Cerebellar nuclear complex (tissue), 1 donor: ENCODE data around the gene TMTC1.
"Not testable (repeated sequence)": the region's sequence is repeated elsewhere in the genome, so short reads cannot be mapped to it uniquely, and the experiment has no call there.

Experiments used
- DNase-seq, 2 experiments: peaks; one replicate each; lab custom pipeline; 2025; lab: John Stamatoyannopoulos, UW

The TMTC1 gene

DNA sequence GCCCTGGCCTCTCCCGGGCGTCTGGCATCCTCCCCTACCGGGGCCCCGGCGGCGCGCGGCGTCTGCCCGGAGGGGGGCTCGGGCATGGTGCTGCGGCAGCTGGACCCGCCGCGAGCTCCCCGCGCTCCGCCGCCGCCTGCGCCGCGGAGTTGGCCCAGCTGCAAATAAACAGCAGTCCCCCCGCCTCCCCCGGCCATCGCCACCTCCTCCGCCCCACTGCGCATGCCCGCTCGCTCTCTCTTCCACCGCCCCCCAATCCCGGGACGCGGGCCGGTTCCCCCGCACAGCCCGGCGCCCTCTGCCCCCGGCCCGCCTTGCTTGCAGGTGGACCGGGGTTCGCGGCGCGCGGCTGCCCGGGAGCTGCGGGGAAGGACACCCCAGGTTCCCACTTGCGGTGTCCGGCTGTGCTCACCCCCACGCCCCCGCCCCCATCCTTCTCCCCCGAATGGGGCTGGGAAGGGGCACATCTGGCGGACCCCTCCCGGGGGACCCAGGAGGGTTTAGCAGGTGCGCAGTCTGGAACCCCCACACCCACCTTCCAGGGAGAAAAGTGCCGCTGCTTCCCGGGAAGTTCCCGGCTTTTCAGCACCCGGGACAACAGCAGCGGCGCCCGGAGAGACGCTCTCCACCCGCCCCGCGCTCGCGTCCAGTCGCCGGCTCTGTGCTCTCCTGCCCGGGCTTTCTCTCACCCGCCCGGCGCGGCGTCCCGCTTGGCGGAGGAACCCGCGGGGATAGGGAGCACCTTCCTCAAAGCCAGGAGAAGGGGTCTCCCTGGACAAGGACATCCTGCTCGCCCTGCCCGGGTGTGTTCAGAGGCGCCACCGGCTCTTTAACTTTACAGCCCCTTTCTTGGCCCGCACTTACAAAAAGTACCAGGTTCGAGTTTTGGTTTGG lies at the start of gene TMTC1:
Gene TMTC1, minus strand, starts transcription at position 170 of the 894 bp plus-strand sequence. CDS start 191 bp downstream, outside the sequence.
- DNase-seq: no peak

DNA sequence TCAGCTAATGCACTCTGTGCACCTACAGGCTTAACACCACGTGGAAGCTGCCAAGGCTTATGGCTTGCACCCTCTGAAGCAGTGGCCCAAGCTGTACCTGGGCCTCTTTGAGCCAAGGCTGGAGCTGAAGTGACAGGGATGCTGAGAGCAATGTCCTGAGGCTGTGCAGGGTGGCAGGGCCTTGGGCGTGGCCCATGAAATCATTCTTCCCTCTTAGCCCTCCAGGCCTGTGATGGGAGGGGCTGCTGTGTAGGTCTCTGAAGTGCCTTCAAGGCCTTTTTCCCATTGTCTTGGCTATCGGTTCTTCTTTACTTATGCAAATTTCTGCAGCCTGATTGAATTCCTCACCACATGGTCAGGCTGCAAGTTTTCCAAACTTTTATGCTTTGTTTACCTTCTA lies 47.4 kb upstream of the TMTC1 start:
- no peak for DNase-seq

DNA sequence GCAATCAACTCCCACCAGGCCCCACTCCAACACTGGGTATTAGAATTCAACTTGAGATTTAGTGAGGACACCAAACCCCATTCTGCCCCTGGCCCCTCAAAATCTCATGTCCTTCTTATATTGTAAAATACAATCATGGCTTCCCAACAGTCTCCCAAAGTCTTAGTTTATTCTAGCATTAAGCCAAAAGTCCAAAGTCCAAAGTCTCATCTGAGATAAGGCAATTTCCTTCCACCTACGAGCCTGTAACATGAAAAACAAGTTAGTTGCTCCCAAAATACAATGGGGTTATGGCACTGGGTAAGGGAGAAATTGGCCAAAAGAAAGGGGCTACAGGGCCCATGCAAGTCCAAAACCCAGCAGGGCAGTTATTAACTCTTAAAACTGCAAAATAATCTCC lies 46.6 kb upstream of the TMTC1 start:
- no peak for DNase-seq

DNA sequence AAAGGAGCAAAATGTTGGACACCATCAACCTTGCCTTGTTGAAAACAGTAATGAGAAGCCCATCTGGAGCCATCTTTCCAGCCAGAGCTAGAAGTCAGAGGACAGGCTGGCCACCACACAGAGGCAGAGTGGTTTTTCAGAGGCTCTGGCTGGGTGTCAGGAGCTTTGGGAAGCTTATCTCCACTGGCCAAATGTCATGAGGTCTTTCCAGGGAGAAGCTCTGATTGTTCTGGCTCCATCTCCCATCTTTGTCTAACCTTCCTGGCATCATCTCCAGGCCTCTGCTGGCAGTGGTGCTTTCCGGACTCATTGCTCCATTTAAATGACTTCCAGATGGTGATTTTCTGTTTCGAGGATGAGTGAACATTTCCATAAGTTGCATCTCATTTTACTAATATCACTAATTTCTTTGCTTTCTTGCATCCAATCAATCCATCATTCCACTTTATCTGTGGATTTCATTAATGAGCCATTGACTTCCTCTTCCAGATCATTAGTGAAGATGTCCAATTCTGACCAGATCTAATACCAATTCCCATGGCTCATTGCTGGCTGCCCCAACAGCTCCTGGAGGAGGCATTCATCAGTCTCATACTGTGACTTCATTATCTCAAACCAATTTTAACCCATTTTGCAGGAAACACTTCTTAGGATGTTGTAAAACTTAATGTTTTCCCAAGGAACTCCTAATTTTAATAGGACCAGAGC lies 35.3 kb upstream of the TMTC1 start:
- DNase-seq: no peak

- no peak for DNase-seq
These were observed 33.4 kb upstream of the TMTC1 start for GRCh38 chr12:29816874-29817725.

DNA sequence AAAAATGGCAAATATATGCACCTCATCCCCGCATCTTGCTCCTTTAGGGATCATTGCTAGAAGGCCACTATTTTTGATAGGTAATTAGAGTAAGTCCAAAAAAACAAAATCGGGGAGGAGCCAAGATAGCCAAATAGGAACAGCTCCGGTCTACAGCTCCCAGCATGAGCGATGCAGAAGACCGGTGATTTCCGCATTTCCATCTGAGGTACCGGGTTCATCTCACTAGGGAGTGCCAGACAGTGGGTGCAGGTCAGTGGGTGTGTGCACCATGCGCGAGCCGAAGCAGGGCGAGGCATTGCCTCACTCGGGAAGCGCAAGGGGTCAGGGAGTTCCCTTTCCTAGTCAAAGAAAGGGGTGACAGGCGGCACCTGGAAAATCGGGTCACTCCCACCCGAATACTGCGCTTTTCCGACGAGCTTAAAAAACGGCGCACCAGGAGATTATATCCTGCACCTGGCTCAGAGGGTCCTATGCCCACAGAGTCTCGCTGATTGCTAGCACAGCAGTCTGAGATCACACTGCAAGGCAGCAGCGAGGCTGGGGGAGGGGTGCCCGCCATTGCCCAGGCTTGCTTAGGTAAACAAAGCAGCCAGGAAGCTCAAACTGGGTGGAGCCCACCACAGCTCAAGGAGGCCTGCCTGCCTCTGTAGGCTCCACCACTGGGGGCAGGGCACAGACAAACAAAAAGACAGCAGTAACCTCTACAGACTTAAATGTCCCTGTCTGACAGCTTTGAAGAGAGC lies 26.0 kb upstream of the TMTC1 start:
- DNase-seq: not testable (repeated sequence)

DNA sequence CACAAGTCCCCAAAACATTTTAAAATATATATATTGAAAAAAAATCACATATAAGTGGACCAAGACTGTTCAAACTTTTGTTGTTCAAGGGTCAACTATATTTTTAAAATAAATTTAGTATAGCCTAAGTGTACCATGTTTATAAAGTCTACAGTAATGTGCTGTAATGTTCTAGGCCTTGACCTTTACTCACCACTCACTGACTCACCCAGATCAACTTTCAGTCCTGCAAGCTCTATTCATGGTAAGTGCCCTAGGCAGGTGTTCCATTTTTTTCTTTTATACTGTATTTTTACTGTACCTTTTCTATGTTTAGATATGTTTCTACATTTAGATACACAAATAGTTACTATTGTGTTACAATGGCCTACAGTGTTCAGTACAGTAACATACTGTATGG lies 23.4 kb upstream of the TMTC1 start:
- no peak for DNase-seq

DNA sequence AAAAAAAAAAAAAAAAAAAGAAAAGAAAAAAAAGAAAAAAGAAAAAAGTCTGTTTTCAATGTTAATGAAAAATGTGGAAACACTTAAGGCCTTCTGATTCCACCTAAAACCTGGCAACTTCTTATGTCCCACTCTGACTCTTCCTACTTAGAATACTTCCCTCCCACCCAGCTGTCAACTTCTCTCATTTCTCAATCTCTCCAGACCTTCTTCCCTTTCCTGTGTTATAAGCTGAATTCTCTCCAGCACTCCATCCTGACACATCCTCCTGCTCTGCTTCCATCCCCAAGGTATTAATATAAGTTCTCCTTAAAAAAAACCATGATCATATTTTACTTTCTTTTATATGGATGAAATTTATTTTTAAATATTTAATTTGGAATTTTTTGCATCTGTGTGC lies 20.3 kb upstream of the TMTC1 start:
- DNase-seq: no peak

DNA sequence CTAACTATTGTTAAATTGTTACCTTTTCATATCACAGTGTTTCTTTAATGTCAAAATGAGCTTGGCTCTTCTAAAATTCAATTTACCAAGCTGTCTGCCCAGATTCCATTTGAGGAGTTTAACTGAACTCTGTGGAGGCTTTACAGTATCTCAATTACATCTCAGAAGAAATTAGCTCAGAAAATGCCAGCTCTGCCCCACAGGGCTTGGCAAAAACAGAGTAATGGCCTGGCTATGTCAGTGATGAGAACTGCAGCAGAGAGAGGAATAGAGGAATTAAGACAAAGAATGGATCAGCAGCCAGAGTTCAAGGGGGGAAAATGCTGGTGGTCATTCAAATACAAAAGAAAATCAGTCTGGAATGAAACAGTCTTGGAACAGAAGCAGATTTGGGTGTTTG lies 15.8 kb upstream of the TMTC1 start:
- no peak for DNase-seq

GRCh38 chr12:29797565-29798355 lies 14.0 kb upstream of the TMTC1 start:
- no peak for DNase-seq

DNA sequence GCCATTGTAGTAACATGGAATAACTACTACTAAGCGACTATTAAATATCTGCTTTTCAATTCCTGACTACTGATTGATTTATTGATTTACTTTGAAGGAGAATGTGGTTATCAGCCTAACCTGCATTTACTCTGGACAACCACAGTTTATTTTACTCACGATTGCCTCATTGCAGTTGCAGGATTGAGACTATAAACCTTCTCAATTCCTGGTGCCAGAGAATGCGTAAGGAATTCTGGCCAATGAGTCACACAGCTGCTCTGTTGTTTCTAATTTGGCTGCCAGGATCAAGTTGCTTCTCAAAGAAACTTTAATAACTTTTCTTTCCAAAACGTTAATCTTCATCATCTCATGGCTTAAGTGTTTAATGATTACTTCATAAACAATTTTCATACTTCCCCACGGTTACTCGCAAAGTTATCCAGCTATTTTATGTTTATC lies 13.1 kb upstream of the TMTC1 start:
- DNase-seq: no peak

DNA sequence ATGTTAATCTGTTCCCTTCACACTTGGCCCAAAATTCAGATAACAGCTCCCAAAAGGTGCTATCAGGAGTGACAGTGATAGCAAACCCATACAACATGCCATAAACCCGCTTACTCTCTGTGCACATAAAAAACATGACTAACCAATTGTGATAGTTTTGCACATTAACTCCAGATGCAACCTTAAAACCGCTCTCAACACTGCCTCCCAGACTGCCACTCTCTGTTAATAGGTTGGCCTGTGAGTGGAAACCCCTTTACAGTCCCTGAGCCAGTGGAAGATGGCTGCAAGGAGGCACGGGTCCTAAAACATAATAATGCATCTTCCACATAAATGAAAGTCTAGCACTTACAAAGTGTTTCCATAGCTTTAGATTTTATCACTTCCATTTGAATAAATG lies 12.0 kb upstream of the TMTC1 start:
- DNase-seq: no peak

DNA sequence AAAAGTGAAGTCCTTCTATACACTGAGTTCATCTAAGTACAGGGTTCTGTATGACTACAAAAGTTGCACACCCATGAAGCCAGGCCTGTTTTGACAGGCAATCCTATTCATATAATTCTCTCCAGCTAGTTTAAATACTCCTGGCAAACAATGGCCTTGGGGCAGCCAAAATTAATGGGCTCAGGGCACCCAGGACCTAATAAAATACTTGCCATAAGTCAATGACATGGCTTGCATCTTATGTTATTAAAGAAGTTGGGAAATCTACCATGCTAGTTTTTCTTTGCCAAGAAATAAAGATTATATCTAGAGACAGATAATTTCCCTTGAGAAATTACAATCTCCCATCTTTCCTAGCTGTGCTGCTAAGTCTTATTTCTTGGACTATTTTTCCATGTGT lies 11.1 kb upstream of the TMTC1 start:
- no peak for DNase-seq

DNA sequence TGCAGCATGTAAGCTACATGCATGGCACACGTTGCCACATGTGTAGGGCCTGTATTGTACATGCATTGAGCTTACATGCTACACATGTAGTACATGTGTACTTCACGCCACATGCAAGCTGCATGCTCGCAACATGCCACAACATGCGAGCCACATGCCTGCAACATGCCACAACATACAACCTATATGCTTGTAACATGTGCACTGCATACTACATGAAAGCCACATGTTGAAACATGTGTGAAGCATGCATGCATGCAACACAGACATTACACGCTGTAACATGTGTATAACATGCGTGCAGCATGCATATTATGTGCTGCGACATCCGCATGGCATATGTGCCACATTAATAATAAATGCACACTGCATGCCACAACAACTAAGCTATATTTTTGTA lies 9.1 kb upstream of the TMTC1 start:
- DNase-seq: no peak

- no peak for DNase-seq
These were observed 8.4 kb upstream of the TMTC1 start for GRCh38 chr12:29792132-29792531.

DNA sequence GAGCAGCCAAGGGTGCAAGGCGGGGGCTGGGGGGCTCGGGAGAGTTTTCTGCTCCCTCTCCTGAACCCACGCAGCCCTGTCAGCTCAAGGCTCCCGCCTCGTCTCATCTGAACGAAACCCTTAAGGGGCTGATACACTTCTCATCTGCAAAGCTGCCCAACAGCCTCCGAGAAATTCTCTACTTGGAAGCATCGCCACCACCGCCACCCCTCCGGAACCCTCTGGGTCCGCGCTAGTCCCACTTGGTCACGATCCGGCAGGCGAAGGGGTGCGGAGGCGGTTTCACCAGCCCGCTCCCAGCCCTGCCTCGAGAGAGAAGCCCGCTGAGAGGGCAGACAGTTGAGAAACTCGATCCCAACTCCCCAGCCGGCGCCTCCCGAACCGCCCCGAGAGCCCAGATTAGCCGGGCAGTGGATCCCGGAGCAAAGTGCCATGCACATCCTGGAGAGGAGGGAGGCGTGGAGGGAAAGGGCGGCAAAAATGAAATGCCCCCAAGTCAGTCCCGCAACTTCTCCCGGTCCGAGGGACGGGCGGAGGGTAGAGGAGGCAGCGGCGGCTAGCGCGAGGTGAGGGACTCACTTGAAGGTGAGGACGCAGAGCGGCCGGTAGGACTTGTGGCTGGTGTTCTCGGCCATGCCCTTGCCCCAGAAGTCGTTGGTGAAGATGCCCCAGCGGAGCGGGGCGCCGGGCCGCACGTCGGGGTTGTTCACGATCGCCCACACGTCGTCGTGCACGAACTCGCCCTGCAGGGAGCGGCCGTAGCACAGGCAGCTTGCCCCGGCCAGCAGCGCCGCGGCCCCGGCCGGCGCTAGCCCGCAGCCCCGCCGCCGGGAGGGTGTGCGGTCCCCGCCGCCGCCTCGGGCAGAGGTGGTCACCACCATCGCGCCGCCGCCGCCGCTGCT lies 620 bp downstream of the TMTC1 start:
- DNase-seq: no peak

GRCh38 chr12:29782285-29782870 lies 1.4 kb downstream of the TMTC1 start:
- no peak for DNase-seq

DNA sequence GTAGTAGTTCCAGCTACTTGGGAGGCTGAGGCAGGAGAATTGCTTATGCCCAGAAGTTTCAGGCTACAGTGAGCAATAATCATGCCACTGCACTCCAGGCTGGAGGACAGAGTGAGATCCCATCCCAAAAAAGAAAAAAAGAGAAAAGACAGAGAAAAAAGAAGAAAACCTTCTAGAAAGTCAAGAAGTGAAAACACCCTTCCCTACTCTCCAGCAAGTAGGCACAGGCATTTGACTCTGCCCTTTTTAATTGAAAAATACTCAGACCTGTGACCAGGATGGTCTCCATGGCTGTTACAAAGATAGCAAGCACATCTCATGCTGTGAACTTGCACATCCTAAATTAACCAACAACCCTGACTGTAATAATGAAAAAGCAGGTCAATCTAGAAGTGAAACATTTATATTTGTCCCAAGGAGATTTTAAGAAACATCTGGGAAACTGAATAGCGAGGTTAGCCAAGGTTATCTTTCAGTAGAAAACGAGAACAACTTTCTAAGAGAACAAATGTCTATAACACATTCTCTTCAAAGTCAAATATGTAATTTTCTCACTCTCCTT lies 2.0 kb downstream of the TMTC1 start:
- no peak for DNase-seq

GRCh38 chr12:29781188-29781587 lies 2.6 kb downstream of the TMTC1 start:
- DNase-seq: no peak
